CD8-positive, alpha-beta memory T cell (primary cell): ENCODE results near the gene TMEM132C. TPM values are rescaled to one million over a fixed set of nuclear protein-coding genes. Genes with fewer than 3 reads are reported as not detected.

ENCODE experiments used
- CTCF ChIA-PET: fragments of 350-600 bp; sonication (Branson Sonifier 250); formaldehyde crosslinking; loops from one replicate; lab custom pipeline; 2021; ENCODE audit warnings: antibody characterized with exemption; lab: Charles Lee
- POLR2A ChIA-PET: fragments of 350-600 bp; sonication (Branson Sonifier 250); formaldehyde crosslinking; loops from one replicate; lab custom pipeline; 2021; ENCODE audit warnings: antibody characterized with exemption; lab: Charles Lee
- DNase-seq, 5 donors: peaks; one replicate each; pipeline versions ENCODE4 v3.0.0 to v3.0.0-alpha.2; 2020 to 2022; ENCODE audit warnings: mixed read lengths in 1 of 5
- H3K27ac ChIP-seq: one replicate; pipeline ENCODE4 v1.7.0; 2013; ENCODE audit warnings: low read depth, mild to moderate bottlenecking, low read length, moderate library complexity
- H3K27me3 ChIP-seq: 2 replicates; pipeline ENCODE4 v1.7.0; 2013; ENCODE audit warnings: low read length, mild to moderate bottlenecking; ENCODE audit not compliant: insufficient read depth, poor library complexity, severe bottlenecking
- H3K36me3 ChIP-seq: 2 replicates; pipeline ENCODE4 v1.7.0; 2013; ENCODE audit warnings: mild to moderate bottlenecking, low read length, moderate library complexity; ENCODE audit not compliant: insufficient read depth
- H3K4me1 ChIP-seq: 2 replicates; pipeline ENCODE4 v1.7.0; 2013; ENCODE audit warnings: mild to moderate bottlenecking, low read length, moderate library complexity; ENCODE audit not compliant: insufficient read depth
- H3K4me3 ChIP-seq: 2 replicates; pipeline ENCODE4 v1.7.0; 2013; ENCODE audit warnings: mild to moderate bottlenecking, low read length
- H3K9me3 ChIP-seq: 2 replicates; pipeline ENCODE4 v1.7.0; 2013; ENCODE audit warnings: mild to moderate bottlenecking, low read length
- H3K27ac Mint-ChIP-seq, 8 donors: one replicate each; pipeline ENCODE4 v1.8.0; 2020 to 2021; ENCODE audit warnings: mixed read lengths in 8 of 8, mild to moderate bottlenecking in 6 of 8, inconsistent platforms in 3 of 8, moderate library complexity in 3 of 8
- H3K27me3 Mint-ChIP-seq, 2 donors: one replicate each; pipeline ENCODE4 v1.8.0; 2020 to 2021; ENCODE audit warnings: mixed read lengths in 2 of 2, mild to moderate bottlenecking in 1 of 2, moderate library complexity in 1 of 2
- H3K36me3 Mint-ChIP-seq, 3 donors: one replicate each; pipeline ENCODE4 v1.8.0; 2020 to 2021; ENCODE audit warnings: mixed read lengths in 3 of 3, inconsistent platforms in 1 of 3, mild to moderate bottlenecking in 1 of 3
- H3K4me1 Mint-ChIP-seq, 3 donors: one replicate each; pipeline ENCODE4 v1.8.0; 2020 to 2021; ENCODE audit warnings: mixed read lengths in 3 of 3, inconsistent platforms in 1 of 3, mild to moderate bottlenecking in 1 of 3
- H3K4me3 Mint-ChIP-seq, 7 donors: one replicate each; pipeline ENCODE4 v1.8.0; 2020 to 2021; ENCODE audit warnings: mixed read lengths in 7 of 7, mild to moderate bottlenecking in 6 of 7, moderate library complexity in 4 of 7, inconsistent platforms in 2 of 7
- H3K9me3 Mint-ChIP-seq, 5 donors: one replicate each; pipeline ENCODE4 v1.8.0; 2020 to 2022; ENCODE audit warnings: mixed read lengths in 5 of 5, mild to moderate bottlenecking in 3 of 5, moderate library complexity in 2 of 5, inconsistent platforms in 1 of 5
- polyA plus RNA-seq: library from polyadenylated mRNA; unstranded; fragments of 300-500 nt; fragmentation: Illumina TruSeq; gene quantifications from one replicate; pipeline ENCODE4 v1.2.3, GENCODE V29; 2021
- total RNA-seq, 2 experiments: library from RNA; stranded (reverse); gene quantifications; one replicate each; pipeline ENCODE4 v1.2.3, GENCODE V29; 2021

TMEM132C gene
- total and polyA plus RNA-seq, 3 experiments from 2014 or later, result not detected

GRCh38 chr12:128387811-128388422, 120.9 kb downstream of the TMEM132C start:
- no peaks in the 10 kb centered on the region for H3K27me3 ChIP-seq
- no peaks in the 10 kb centered on the region for H3K36me3 Mint-ChIP-seq
- H3K4me1 Mint-ChIP-seq, result peaks cover 0 to 16% (median 12%) of the 10 kb centered on the region in 3 donors
- H3K36me3 ChIP-seq, result no peaks in the 10 kb centered on the region
- H3K9me3 ChIP-seq, result no peaks in the 10 kb centered on the region
- H3K4me3 ChIP-seq, result no peak overlapping the region
- CTCF ChIA-PET, result no interaction called here
- H3K27ac Mint-ChIP-seq, result peak overlapping the region in 7 of 8 donors; percentile 92 to 99 (median 98)
- POLR2A ChIA-PET, result no interaction called here
- H3K4me3 Mint-ChIP-seq, result peak overlapping the region in 1 of 7 donors; percentile 74
- H3K27me3 Mint-ChIP-seq, result no peaks in the 10 kb centered on the region
- peak overlapping the region; percentile 12 for H3K27ac ChIP-seq
- peaks cover 0 to 3% (median 0%) of the 10 kb centered on the region in 5 donors for H3K9me3 Mint-ChIP-seq
- no peaks in the 10 kb centered on the region for H3K4me1 ChIP-seq
- DNase-seq, result peak in 2 of 5 donors; percentile 3 to 19

GRCh38 chr12:128388461-128389000, 121.6 kb downstream of the TMEM132C start:
- POLR2A ChIA-PET, result no interaction called here
- Mint-ChIP-seq H3K4me1 (peaks cover 0 to 16% (median 12%) of the 10 kb centered on the region in 3 donors), H3K36me3 (no peaks in the 10 kb centered on the region), H3K4me3 (peak overlapping the region in 5 of 7 donors; percentile 44 to 74 (median 57)), H3K27ac (peak overlapping the region in 7 of 8 donors; percentile 92 to 99 (median 98)), H3K27me3 (no peaks in the 10 kb centered on the region), H3K9me3 (peaks cover 0 to 3% (median 3%) of the 10 kb centered on the region in 5 donors)
- Histone ChIP-seq H3K9me3 (no peaks in the 10 kb centered on the region), H3K4me3 (no peak overlapping the region), H3K36me3 (no peaks in the 10 kb centered on the region), H3K27ac (peak overlapping the region; percentile 45), H3K27me3 (no peaks in the 10 kb centered on the region), H3K4me1 (no peaks in the 10 kb centered on the region)
- CTCF ChIA-PET, result no interaction called here
- peak in 2 of 5 donors; percentile 17 to 51 for DNase-seq

- POLR2A ChIA-PET, result no interaction called here
- Mint-ChIP-seq H3K27me3 (no peaks in the 10 kb centered on the region), H3K27ac (no peak overlapping the region), H3K9me3 (peaks cover 0 to 7% (median 0%) of the 10 kb centered on the region in 5 donors), H3K4me3 (no peak overlapping the region), H3K4me1 (peaks cover 0 to 14% (median 6%) of the 10 kb centered on the region in 3 donors), H3K36me3 (no peaks in the 10 kb centered on the region)
- Histone ChIP-seq H3K27me3 (no peaks in the 10 kb centered on the region), H3K36me3 (no peaks in the 10 kb centered on the region), H3K9me3 (no peaks in the 10 kb centered on the region), H3K4me3 (no peak overlapping the region), H3K27ac (no peak overlapping the region), H3K4me1 (no peaks in the 10 kb centered on the region)
- DNase-seq, result no peak
- CTCF ChIA-PET, result interaction anchor here (1.3 kb wide), 1 partner anchor 13 kb away, joined by 3 read pairs; no protein-coding TSS in a partner anchor
Observed at GRCh38 chr12:128393346-128393745, 126.4 kb downstream of the TMEM132C start.

GRCh38 chr12:128394137-128394536, 127.2 kb downstream of the TMEM132C start:
- H3K27me3 ChIP-seq, result no peaks in the 10 kb centered on the region
- ChIA-PET POLR2A (no interaction called here), CTCF (no interaction called here)
- Mint-ChIP-seq H3K4me3 (no peak overlapping the region), H3K27me3 (no peaks in the 10 kb centered on the region), H3K36me3 (no peaks in the 10 kb centered on the region), H3K4me1 (peaks cover 0 to 6% (median 0%) of the 10 kb centered on the region in 3 donors), H3K27ac (no peak overlapping the region), H3K9me3 (peaks cover 0 to 7% (median 0%) of the 10 kb centered on the region in 5 donors)
- H3K36me3 ChIP-seq, result no peaks in the 10 kb centered on the region
- no peaks in the 10 kb centered on the region for H3K4me1 ChIP-seq
- H3K4me3 ChIP-seq, result no peak overlapping the region
- no peak overlapping the region for H3K27ac ChIP-seq
- no peaks in the 10 kb centered on the region for H3K9me3 ChIP-seq
- no peak for DNase-seq

- Histone ChIP-seq H3K9me3 (no peaks in the 10 kb centered on the region), H3K27me3 (no peaks in the 10 kb centered on the region), H3K36me3 (no peaks in the 10 kb centered on the region), H3K4me1 (no peaks in the 10 kb centered on the region), H3K4me3 (no peak overlapping the region), H3K27ac (no peak overlapping the region)
- H3K9me3 Mint-ChIP-seq, result peaks cover 0 to 2% (median 0%) of the 10 kb centered on the region in 5 donors
- no peak overlapping the region for H3K4me3 Mint-ChIP-seq
- ChIA-PET CTCF (no interaction called here), POLR2A (no interaction called here)
- H3K36me3 Mint-ChIP-seq, result no peaks in the 10 kb centered on the region
- DNase-seq, result no peak
- H3K27ac Mint-ChIP-seq, result no peak overlapping the region
- peaks cover 0 to 5% of the 10 kb centered on the region in 2 donors for H3K27me3 Mint-ChIP-seq
- no peaks in the 10 kb centered on the region for H3K4me1 Mint-ChIP-seq
Observed at GRCh38 chr12:128399253-128399652, 132.3 kb downstream of the TMEM132C start.

GRCh38 chr12:128402486-128403243, 135.7 kb downstream of the TMEM132C start:
- no peaks in the 10 kb centered on the region for H3K4me1 ChIP-seq
- ChIA-PET CTCF (no interaction called here), POLR2A (no interaction called here)
- H3K27me3 ChIP-seq, result no peaks in the 10 kb centered on the region
- peak overlapping the region in 1 of 8 donors; percentile 34 for H3K27ac Mint-ChIP-seq
- no peak overlapping the region for H3K27ac ChIP-seq
- H3K9me3 Mint-ChIP-seq, result peaks cover 0 to 9% (median 3%) of the 10 kb centered on the region in 5 donors
- no peaks in the 10 kb centered on the region for H3K36me3 ChIP-seq
- no peak for DNase-seq
- H3K27me3 Mint-ChIP-seq, result peaks cover 0 to 9% of the 10 kb centered on the region in 2 donors
- no peaks in the 10 kb centered on the region for H3K9me3 ChIP-seq
- peaks cover 0 to 3% (median 0%) of the 10 kb centered on the region in 3 donors for H3K36me3 Mint-ChIP-seq
- no peak overlapping the region for H3K4me3 Mint-ChIP-seq
- no peak overlapping the region for H3K4me3 ChIP-seq
- no peaks in the 10 kb centered on the region for H3K4me1 Mint-ChIP-seq

- Histone ChIP-seq H3K36me3 (no peaks in the 10 kb centered on the region), H3K9me3 (no peaks in the 10 kb centered on the region), H3K4me3 (no peak overlapping the region), H3K27me3 (no peaks in the 10 kb centered on the region), H3K27ac (no peak overlapping the region), H3K4me1 (no peaks in the 10 kb centered on the region)
- Mint-ChIP-seq H3K9me3 (peaks cover 0 to 9% (median 4%) of the 10 kb centered on the region in 5 donors), H3K27me3 (peaks cover 0 to 8% of the 10 kb centered on the region in 2 donors), H3K36me3 (peaks cover 0 to 6% (median 0%) of the 10 kb centered on the region in 3 donors), H3K27ac (no peak overlapping the region), H3K4me3 (no peak overlapping the region), H3K4me1 (no peaks in the 10 kb centered on the region)
- POLR2A ChIA-PET, result no interaction called here
- CTCF ChIA-PET, result no interaction called here
- no peak for DNase-seq
Observed at GRCh38 chr12:128408669-128409068, 141.7 kb downstream of the TMEM132C start.

- POLR2A ChIA-PET, result no interaction called here
- no peak for DNase-seq
- Mint-ChIP-seq H3K4me1 (no peaks in the 10 kb centered on the region), H3K9me3 (no peaks in the 10 kb centered on the region), H3K36me3 (no peaks in the 10 kb centered on the region), H3K27ac (no peak overlapping the region), H3K4me3 (no peak overlapping the region), H3K27me3 (no peaks in the 10 kb centered on the region)
- H3K36me3 ChIP-seq, result no peaks in the 10 kb centered on the region
- no peak overlapping the region for H3K27ac ChIP-seq
- no peaks in the 10 kb centered on the region for H3K4me1 ChIP-seq
- H3K27me3 ChIP-seq, result no peaks in the 10 kb centered on the region
- CTCF ChIA-PET, result no interaction called here
- H3K4me3 ChIP-seq, result no peak overlapping the region
- no peaks in the 10 kb centered on the region for H3K9me3 ChIP-seq
Observed at GRCh38 chr12:128415036-128415560, 148.1 kb downstream of the TMEM132C start.
